Immature natural killer cell (primary cell): ENCODE data around the gene CRABP1. TPM values are rescaled to one million over a fixed set of nuclear protein-coding genes. Genes with fewer than 3 reads are reported as not detected.

Experiments
- DNase-seq, 3 donors: peaks; one replicate each; pipeline ENCODE4 v3.0.0; 2022; ENCODE audit warnings: mixed read lengths in 1 of 3
- H3K27ac Mint-ChIP-seq, 6 donors: one replicate each; pipeline ENCODE4 v1.8.0; 2020; ENCODE audit warnings: mixed read lengths in 6 of 6, mild to moderate bottlenecking in 5 of 6, inconsistent platforms in 4 of 6, moderate library complexity in 3 of 6
- H3K27me3 Mint-ChIP-seq, 3 donors: one replicate each; pipeline ENCODE4 v1.8.0; 2020 to 2021; ENCODE audit warnings: low read depth in 3 of 3, mild to moderate bottlenecking in 3 of 3, mixed read lengths in 3 of 3, moderate library complexity in 3 of 3, inconsistent platforms in 1 of 3
- H3K36me3 Mint-ChIP-seq, 3 donors: one replicate each; pipeline ENCODE4 v1.8.0; 2020; ENCODE audit warnings: mixed read lengths in 3 of 3, inconsistent platforms in 2 of 3, mild to moderate bottlenecking in 2 of 3
- H3K4me1 Mint-ChIP-seq, 2 donors: one replicate each; pipeline ENCODE4 v1.8.0; 2020; ENCODE audit warnings: inconsistent platforms in 2 of 2, mild to moderate bottlenecking in 2 of 2, mixed read lengths in 2 of 2, moderate library complexity in 1 of 2
- H3K4me3 Mint-ChIP-seq, 5 donors: one replicate each; pipeline ENCODE4 v1.8.0; 2020; ENCODE audit warnings: mild to moderate bottlenecking in 5 of 5, mixed read lengths in 5 of 5, inconsistent platforms in 3 of 5, moderate library complexity in 3 of 5
- H3K9me3 Mint-ChIP-seq, 6 donors: one replicate each; pipeline ENCODE4 v1.8.0; 2020; ENCODE audit warnings: mild to moderate bottlenecking in 6 of 6, mixed read lengths in 6 of 6, inconsistent platforms in 4 of 6, moderate library complexity in 3 of 6
- polyA plus RNA-seq, 3 donors: library from polyadenylated mRNA; unstranded; fragments of 300-500 nt; fragmentation: Illumina TruSeq; gene quantifications; one replicate each; pipeline ENCODE4 v1.2.3, GENCODE V29; 2021

The CRABP1 gene
- polyA plus RNA-seq, 3 donors from 2014 or later: not detected

GRCh38 chr15:78397382-78397781, 57.2 kb downstream of the CRABP1 start:
- H3K27ac Mint-ChIP-seq: peak overlapping the region in 2 of 6 donors; percentile 1 to 24

More at GRCh38 chr15:78397382-78397781, 57.2 kb downstream of the CRABP1 start:
- peak; percentile 15 to 35 (median 33) for DNase-seq
- Mint-ChIP-seq H3K4me1 (peaks cover 5 to 18% of the 10 kb centered on the region in 2 donors), H3K4me3 (peak overlapping the region in 1 of 5 donors; percentile 24), H3K36me3 (no peaks in the 10 kb centered on the region), H3K9me3 (peaks cover 0 to 2% (median 0%) of the 10 kb centered on the region in 6 donors), H3K27me3 (peaks cover 4 to 5% (median 5%) of the 10 kb centered on the region in 3 donors)

Other genes with a start within 250 kb of the CRABP1 start
- not detected for gene SH2D7, start 247.8 kb upstream of the CRABP1 start, polyA plus RNA-seq
- 1 to 10 TPM in 2 of 3 donors, not detected in 1; 1.8 to 2.8 TPM for gene CIB2, start 208.9 kb upstream of the CRABP1 start, polyA plus RNA-seq
- gene IDH3A, start 191.0 kb upstream of the CRABP1 start, polyA plus RNA-seq: 10 to 100 TPM; 39.6 to 59.7 (median 41.4) TPM
- gene ACSBG1, start 105.8 kb upstream of the CRABP1 start, polyA plus RNA-seq: under 1 TPM in 1 of 3 donors, not detected in 2; 0.07 TPM
- gene DNAJA4, start 75.8 kb upstream of the CRABP1 start, polyA plus RNA-seq: 1 to 10 TPM; 3.1 to 8.2 (median 7.4) TPM
- gene SKIC8, start 40.7 kb upstream of the CRABP1 start, polyA plus RNA-seq: 100 to 1,000 TPM in 2 of 3 donors, 10 to 100 TPM in 1; 73.4 to 147 (median 105) TPM
- gene IREB2, start 97.9 kb downstream of the CRABP1 start, polyA plus RNA-seq: 10 to 100 TPM; 10.5 to 30.5 (median 13.8) TPM
- gene HYKK, start 167.2 kb downstream of the CRABP1 start, polyA plus RNA-seq: under 1 TPM in 1 of 3 donors, not detected in 2; 0.31 TPM
- 100 to 1,000 TPM; 263 to 510 (median 315) TPM for gene PSMA4, start 200.1 kb downstream of the CRABP1 start, polyA plus RNA-seq
- 1 to 10 TPM in 1 of 3 donors, under 1 TPM in 2; 0.53 to 1.4 (median 0.62) TPM for gene CHRNA5, start 225.2 kb downstream of the CRABP1 start, polyA plus RNA-seq